ENCODE data around the gene CACNA1B.

CACNA1B gene

GRCh38 chr9:137924761-137925369 lies 47.3 kb downstream of the CACNA1B start:
- DNase-seq: no peak

- DNase-seq: no peak
Measured at GRCh38 chr9:137943655-137944054, 66.1 kb downstream of the CACNA1B start.

GRCh38 chr9:137945581-137945980 lies 68.0 kb downstream of the CACNA1B start:
- DNase-seq: no peak

GRCh38 chr9:137946993-137947392 lies 69.4 kb downstream of the CACNA1B start:
- DNase-seq: no peak

GRCh38 chr9:137948642-137949041 lies 71.1 kb downstream of the CACNA1B start:
- DNase-seq: no peak

GRCh38 chr9:137949260-137949659 lies 71.7 kb downstream of the CACNA1B start:
- DNase-seq: no peak

- DNase-seq: no peak
Measured at GRCh38 chr9:137951107-137951506, 73.5 kb downstream of the CACNA1B start.

- DNase-seq: no peak
Measured at GRCh38 chr9:137951597-137952490, 74.3 kb downstream of the CACNA1B start.

GRCh38 chr9:137952976-137953666 lies 75.5 kb downstream of the CACNA1B start:
- no peak for DNase-seq

GRCh38 chr9:137953683-137954438 lies 76.3 kb downstream of the CACNA1B start:
- no peak for DNase-seq

- no peak for DNase-seq
Measured at GRCh38 chr9:137955224-137955570, 77.6 kb downstream of the CACNA1B start.

GRCh38 chr9:137955586-137955985 lies 78.0 kb downstream of the CACNA1B start:
- no peak for DNase-seq

- no peak for DNase-seq
Measured at GRCh38 chr9:137956039-137956438, 78.5 kb downstream of the CACNA1B start.

GRCh38 chr9:137956688-137957385 lies 79.3 kb downstream of the CACNA1B start:
- no peak for DNase-seq

GRCh38 chr9:137959641-137960411 lies 82.2 kb downstream of the CACNA1B start:
- no peak for DNase-seq

- no peak for DNase-seq
Measured at GRCh38 chr9:137960496-137960895, 82.9 kb downstream of the CACNA1B start.

GRCh38 chr9:137963525-137963924 lies 85.9 kb downstream of the CACNA1B start:
- DNase-seq: no peak

GRCh38 chr9:137965177-137965795 lies 87.7 kb downstream of the CACNA1B start:
- no peak for DNase-seq

- DNase-seq: no peak
Measured at GRCh38 chr9:137967280-137967953, 89.8 kb downstream of the CACNA1B start.

- DNase-seq: no peak
Measured at GRCh38 chr9:137968235-137968634, 90.7 kb downstream of the CACNA1B start.

- DNase-seq: no peak
Measured at GRCh38 chr9:137969008-137969407, 91.4 kb downstream of the CACNA1B start.

Data from inflammatory macrophage treated with lipopolysaccharide for 4 hours (primary cell).